Transverse colon (tissue), 4 donors: ENCODE data around the gene EMX1.

Source experiments
- CTCF ChIP-seq, 5 experiments: fragments of 200-600 bp in 3 of 5; fragments of 450-650 bp in 2 of 5; sonication (generic) in 3 of 5; IDR thresholded peaks; 1 replicate in 2 of 5; 2 replicates in 3 of 5; pipeline ENCODE4 v1.5.1; 2016 to 2017; ENCODE audit warnings: antibody characterized with exemption in 5 of 5, inconsistent platforms in 3 of 5, mild to moderate bottlenecking in 2 of 5, moderate library complexity in 1 of 5
- EP300 ChIP-seq: sonication (generic); formaldehyde crosslinking; IDR thresholded peaks from one replicate; pipeline ENCODE4 v1.6.1; 2017; ENCODE audit warnings: antibody characterized with exemption, low read depth
- POLR2A ChIP-seq: fragments of 450-650 bp; IDR thresholded peaks from one replicate; pipeline ENCODE4 v1.6.1; 2016; ENCODE audit warnings: antibody characterized with exemption, mild to moderate bottlenecking, moderate library complexity
- POLR2AphosphoS5 ChIP-seq, 3 donors: sonication (generic); formaldehyde crosslinking; IDR thresholded peaks; one replicate each; pipeline ENCODE4 v1.6.1; 2016; ENCODE audit warnings: antibody characterized with exemption in 3 of 3

- no peak for TF ChIP-seq CTCF (IDR thresholded peaks at IDR 0.05)
- no peak for TF ChIP-seq EP300
- peak in 1 of 3 donors; percentile 37 for TF ChIP-seq POLR2AphosphoS5 (IDR thresholded peaks at IDR 0.05)
- no peak for TF ChIP-seq POLR2A
These were observed 1.2 kb upstream of the EMX1 start for GRCh38 chr2:72915907-72916742.
